Measurements from ENCODE around the gene FSHB. TPM values are rescaled to one million over a fixed set of nuclear protein-coding genes. Genes with fewer than 3 reads are reported as not detected.
"Not testable (repeated sequence)": the region's sequence is repeated elsewhere in the genome, so short reads cannot be mapped to it uniquely, and the experiment has no call there.

The FSHB gene
- polyA plus RNA-seq, 3 donors: not detected

- no peak overlapping the region for H3K4me2 ChIP-seq (replicated peaks; ENCODE audit: extremely low read depth, low read length, poor library complexity, severe bottlenecking)
- no peak overlapping the region for H3K27ac Mint-ChIP-seq
- no peaks in the 10 kb centered on the region for H3K27me3 Mint-ChIP-seq (ENCODE audit: low read depth in 3 of 3)
- no peak overlapping the region for H2AFZ ChIP-seq (ENCODE audit: insufficient read depth, low read depth, low read length, poor library complexity, severe bottlenecking)
- TF ChIP-seq, protein P1, sequence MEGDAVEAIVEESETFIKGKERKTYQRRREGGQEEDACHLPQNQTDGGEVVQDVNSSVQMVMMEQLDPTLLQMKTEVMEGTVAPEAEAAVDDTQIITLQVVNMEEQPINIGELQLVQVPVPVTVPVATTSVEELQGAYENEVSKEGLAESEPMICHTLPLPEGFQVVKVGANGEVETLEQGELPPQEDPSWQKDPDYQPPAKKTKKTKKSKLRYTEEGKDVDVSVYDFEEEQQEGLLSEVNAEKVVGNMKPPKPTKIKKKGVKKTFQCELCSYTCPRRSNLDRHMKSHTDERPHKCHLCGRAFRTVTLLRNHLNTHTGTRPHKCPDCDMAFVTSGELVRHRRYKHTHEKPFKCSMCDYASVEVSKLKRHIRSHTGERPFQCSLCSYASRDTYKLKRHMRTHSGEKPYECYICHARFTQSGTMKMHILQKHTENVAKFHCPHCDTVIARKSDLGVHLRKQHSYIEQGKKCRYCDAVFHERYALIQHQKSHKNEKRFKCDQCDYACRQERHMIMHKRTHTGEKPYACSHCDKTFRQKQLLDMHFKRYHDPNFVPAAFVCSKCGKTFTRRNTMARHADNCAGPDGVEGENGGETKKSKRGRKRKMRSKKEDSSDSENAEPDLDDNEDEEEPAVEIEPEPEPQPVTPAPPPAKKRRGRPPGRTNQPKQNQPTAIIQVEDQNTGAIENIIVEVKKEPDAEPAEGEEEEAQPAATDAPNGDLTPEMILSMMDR (IDR thresholded peaks at IDR 0.05): no peak
- H3K9me3 Mint-ChIP-seq: peaks cover 0 to 2% (median 0%) of the 10 kb centered on the region in 7 donors
- 67% methylated on average over 1 of the region's 2 CpGs for WGBS (ENCODE audit: insufficient coverage)
- no peaks in the 10 kb centered on the region for H4K20me1 ChIP-seq (ENCODE audit: insufficient read depth, low read length)
- H3K9me3 ChIP-seq (replicated peaks in 1 of 2; ENCODE audit: control insufficient read depth in 1 of 2, insufficient read depth in 1 of 2, low read length in 2 of 2): no peaks in the 10 kb centered on the region
- H3K4me1 Mint-ChIP-seq: no peaks in the 10 kb centered on the region
- no peaks in the 10 kb centered on the region for H3K27me3 ChIP-seq (ENCODE audit: control insufficient read depth in 2 of 2, insufficient read depth in 2 of 2, low read length in 2 of 2)
- intact Hi-C loops (cut with micrococcal nuclease): no loop called here
- H3K27ac ChIP-seq (ENCODE audit: low read depth in 1 of 2, low read length in 2 of 2): no peak overlapping the region
- DNase-seq: no peak
- H3K4me3 ChIP-seq (replicated peaks in 1 of 3; ENCODE audit: low read depth in 2 of 3, low read length in 3 of 3): no peak overlapping the region
- H3K79me2 ChIP-seq (ENCODE audit: insufficient read depth, low read length): no peaks in the 10 kb centered on the region
- H3K36me3 ChIP-seq (replicated peaks in 1 of 2; ENCODE audit: control insufficient read depth in 1 of 2, insufficient read depth in 2 of 2, low read length in 2 of 2): no peaks in the 10 kb centered on the region
- no peak overlapping the region for H3K9ac ChIP-seq (ENCODE audit: insufficient read depth, low read length, poor library complexity, severe bottlenecking)
- no peaks in the 10 kb centered on the region for H3K36me3 Mint-ChIP-seq
- no peak overlapping the region for H3K4me3 Mint-ChIP-seq
- no peaks in the 10 kb centered on the region for H3K4me1 ChIP-seq (ENCODE audit: control insufficient read depth in 1 of 2, insufficient read depth in 2 of 2, low read length in 2 of 2)
Observed at GRCh38 chr11:30197869-30198268, 32.9 kb upstream of the FSHB start.

- H3K4me3 Mint-ChIP-seq; H3K9me3 ChIP-seq (replicated peaks in 1 of 2; ENCODE audit: control insufficient read depth in 1 of 2, insufficient read depth in 1 of 2, low read length in 2 of 2); H2AFZ ChIP-seq (ENCODE audit: insufficient read depth, low read depth, low read length, poor library complexity, severe bottlenecking); H3K4me1 Mint-ChIP-seq; intact Hi-C loops (cut with micrococcal nuclease); H4K20me1 ChIP-seq (ENCODE audit: insufficient read depth, low read length); H3K4me2 ChIP-seq (replicated peaks; ENCODE audit: extremely low read depth, low read length, poor library complexity, severe bottlenecking); H3K9ac ChIP-seq (ENCODE audit: insufficient read depth, low read length, poor library complexity, severe bottlenecking); H3K9me3 Mint-ChIP-seq; H3K27ac Mint-ChIP-seq; H3K27me3 ChIP-seq (ENCODE audit: control insufficient read depth in 2 of 2, insufficient read depth in 2 of 2, low read length in 2 of 2); H3K4me1 ChIP-seq (ENCODE audit: control insufficient read depth in 1 of 2, insufficient read depth in 2 of 2, low read length in 2 of 2); H3K4me3 ChIP-seq (replicated peaks in 1 of 3; ENCODE audit: low read depth in 2 of 3, low read length in 3 of 3); DNase-seq; H3K27me3 Mint-ChIP-seq (ENCODE audit: low read depth in 3 of 3); H3K79me2 ChIP-seq (ENCODE audit: insufficient read depth, low read length); H3K27ac ChIP-seq (ENCODE audit: low read depth in 1 of 2, low read length in 2 of 2); H3K36me3 ChIP-seq (replicated peaks in 1 of 2; ENCODE audit: control insufficient read depth in 1 of 2, insufficient read depth in 2 of 2, low read length in 2 of 2); H3K36me3 Mint-ChIP-seq: not testable (repeated sequence)
- WGBS (ENCODE audit: insufficient coverage): no CpG with 5 or more reads among the region's 6 CpGs
Observed at GRCh38 chr11:30202989-30203388, 27.8 kb upstream of the FSHB start.

All from CD14-positive monocyte (primary cell).